Lung (tissue), 12 donors: Measurements from ENCODE around the gene PRKCH. TPM values are rescaled to one million over a fixed set of nuclear protein-coding genes. Genes with fewer than 3 reads are reported as not detected.

Experiments used
- ATAC-seq: fragments of 200-7000 bp; cut with Tn5 transposase; one replicate; pipeline ENCODE4 v1.9.1; 2020; ENCODE audit warnings: moderate number of reproducible peaks; ENCODE audit not compliant: insufficient read depth, low FRiP score
- DNase-seq, 3 donors: peaks; one replicate each; pipeline ENCODE4 v3.0.0-alpha.2; 2013 to 2017
- H3K27ac ChIP-seq, 2 donors: one replicate each; pipeline ENCODE4 v1.5.1; 2013; ENCODE audit warnings: mild to moderate bottlenecking in 2 of 2, moderate library complexity in 2 of 2, control low read depth in 1 of 2, inconsistent platforms in 1 of 2, low read depth in 1 of 2, low read length in 1 of 2
- H3K27me3 ChIP-seq, 3 donors: one replicate each; pipeline ENCODE4 v1.5.1; 2013; ENCODE audit warnings: low read length in 2 of 3; ENCODE audit not compliant: control insufficient read depth in 3 of 3, insufficient read depth in 3 of 3
- H3K36me3 ChIP-seq, 4 donors: one replicate each; pipeline ENCODE4 v1.5.1; 2013; ENCODE audit warnings: low read length in 4 of 4, mild to moderate bottlenecking in 1 of 4, moderate library complexity in 1 of 4; ENCODE audit not compliant: control insufficient read depth in 4 of 4, insufficient read depth in 4 of 4
- H3K4me1 ChIP-seq, 5 donors: one replicate each; pipeline ENCODE4 v1.5.1; 2013; ENCODE audit warnings: low read length in 5 of 5, mild to moderate bottlenecking in 2 of 5, moderate library complexity in 1 of 5; ENCODE audit not compliant: control insufficient read depth in 5 of 5, insufficient read depth in 5 of 5
- H3K4me3 ChIP-seq: one replicate; pipeline ENCODE4 v1.5.1; 2013; ENCODE audit warnings: mild to moderate bottlenecking, control low read depth, moderate library complexity
- H3K9ac ChIP-seq, 2 donors: one replicate each; pipeline ENCODE4 v1.5.1; 2013; ENCODE audit warnings: low read length in 2 of 2, control low read depth in 1 of 2; ENCODE audit not compliant: insufficient read depth in 1 of 2
- H3K9me3 ChIP-seq, 4 donors: one replicate each; pipeline ENCODE4 v1.5.1; 2013; ENCODE audit warnings: low read length in 3 of 4, mild to moderate bottlenecking in 1 of 4, moderate library complexity in 1 of 4; ENCODE audit not compliant: control insufficient read depth in 4 of 4, insufficient read depth in 3 of 4
- WGBS, 2 donors: extraction: QIAGEN DNeasy Blood & Tissue Kit; methylation state at CpG; one replicate each; pipeline ENCODE4 v1.1.7; 2013; 5-methylcytosine and 5-hydroxymethylcytosine counted together
- polyA plus RNA-seq, 2 donors: library from polyadenylated mRNA; stranded (reverse); fragments of 200-250 nt; gene quantifications; one replicate each; pipeline ENCODE4 v1.2.1, GENCODE V29; 2013
- total RNA-seq, 2 donors: library from RNA; depleted of rRNA in 1 of 2; stranded (reverse); fragments of >200 nt in 1 of 2; gene quantifications; one replicate each; pipeline ENCODE4 v1.2.1, GENCODE V29; 2014 to 2021
- TF ChIP-seq, protein P1 (sequence below): IDR thresholded peaks from 2 replicates; pipeline ENCODE4 v1.5.1; 2012; ENCODE audit warnings: mild to moderate bottlenecking; ENCODE audit errors: control extremely low read depth, extremely low read depth
- donor health status: control.
- donor health status: control.
- donor health status: Bipolar disorder and iron deficiency.
- donor health status: healthy.
- donor health status: DM: yes; HTN: yes; CAD: no.

PRKCH gene
- total and polyA plus RNA-seq, 4 donors = 12.9 to 126 (median 51.4) TPM

DNA sequence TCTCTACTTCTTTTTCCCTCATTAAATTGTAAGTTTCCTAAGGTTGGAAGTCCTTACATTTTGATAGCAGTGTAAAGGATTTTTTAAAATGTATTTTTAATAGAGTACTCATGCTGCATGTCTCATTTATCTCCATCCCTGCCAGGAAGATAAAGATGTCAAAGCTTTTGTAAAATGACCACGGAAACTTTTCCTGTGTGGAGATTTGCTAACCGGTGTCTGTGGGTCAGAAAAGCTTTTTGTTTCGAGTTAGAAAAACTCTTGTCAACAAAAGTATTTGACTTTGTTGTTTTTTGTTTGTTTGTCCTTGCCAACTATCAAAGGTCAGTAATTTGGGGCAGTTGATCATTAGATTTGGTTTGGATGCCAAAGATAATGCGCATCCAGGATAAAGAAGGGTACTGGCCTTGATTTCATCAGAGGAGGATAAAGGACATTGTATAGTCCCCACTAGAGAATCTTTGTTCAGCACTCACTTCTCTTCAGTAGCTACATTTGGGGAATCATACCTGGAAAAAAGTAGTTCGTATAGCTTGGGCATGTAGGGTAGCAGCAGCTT, 217.2 kb downstream of the PRKCH start:
- 72 to 79% methylated on average over 5 of the region's 5 CpGs for WGBS, 2 donors
- TF ChIP-seq, protein P1, sequence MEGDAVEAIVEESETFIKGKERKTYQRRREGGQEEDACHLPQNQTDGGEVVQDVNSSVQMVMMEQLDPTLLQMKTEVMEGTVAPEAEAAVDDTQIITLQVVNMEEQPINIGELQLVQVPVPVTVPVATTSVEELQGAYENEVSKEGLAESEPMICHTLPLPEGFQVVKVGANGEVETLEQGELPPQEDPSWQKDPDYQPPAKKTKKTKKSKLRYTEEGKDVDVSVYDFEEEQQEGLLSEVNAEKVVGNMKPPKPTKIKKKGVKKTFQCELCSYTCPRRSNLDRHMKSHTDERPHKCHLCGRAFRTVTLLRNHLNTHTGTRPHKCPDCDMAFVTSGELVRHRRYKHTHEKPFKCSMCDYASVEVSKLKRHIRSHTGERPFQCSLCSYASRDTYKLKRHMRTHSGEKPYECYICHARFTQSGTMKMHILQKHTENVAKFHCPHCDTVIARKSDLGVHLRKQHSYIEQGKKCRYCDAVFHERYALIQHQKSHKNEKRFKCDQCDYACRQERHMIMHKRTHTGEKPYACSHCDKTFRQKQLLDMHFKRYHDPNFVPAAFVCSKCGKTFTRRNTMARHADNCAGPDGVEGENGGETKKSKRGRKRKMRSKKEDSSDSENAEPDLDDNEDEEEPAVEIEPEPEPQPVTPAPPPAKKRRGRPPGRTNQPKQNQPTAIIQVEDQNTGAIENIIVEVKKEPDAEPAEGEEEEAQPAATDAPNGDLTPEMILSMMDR = no peak

DNA sequence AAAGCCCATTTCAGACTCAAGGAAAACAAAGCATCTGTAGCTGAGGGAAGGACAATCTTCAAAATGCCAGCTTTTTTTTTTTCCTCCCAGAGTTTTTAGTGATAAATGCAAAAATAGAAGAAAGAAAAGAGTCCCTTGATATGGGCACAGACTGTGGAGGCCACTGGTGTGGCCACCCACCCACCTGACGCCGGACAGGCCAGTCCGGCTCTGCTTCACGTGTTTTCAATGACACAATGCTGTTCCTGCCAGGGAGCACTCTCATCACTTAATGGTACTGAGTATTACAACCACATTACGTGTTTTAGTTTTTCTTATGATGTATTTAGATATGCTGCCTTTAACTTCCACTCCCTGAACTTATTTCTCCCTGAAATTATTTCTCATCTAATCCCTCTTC, 218.3 kb downstream of the PRKCH start:
- WGBS, 2 donors = 95 to 96% methylated on average over 5 of the region's 5 CpGs
- H3K27ac ChIP-seq = no peak overlapping the region
- no peaks in the 10 kb centered on the region for H3K9me3 ChIP-seq
- TF ChIP-seq, protein P1 = no peak
- ATAC-seq = no peak
- H3K27me3 ChIP-seq = no peaks in the 10 kb centered on the region
- no peak overlapping the region for H3K9ac ChIP-seq
- H3K4me1 ChIP-seq = peaks cover 9 to 30% (median 18%) of the 10 kb centered on the region in 5 donors
- peaks cover 0 to 11% (median 0%) of the 10 kb centered on the region in 4 donors for H3K36me3 ChIP-seq
- DNase-seq = no peak
- H3K4me3 ChIP-seq = no peak overlapping the region

More for the DNA sequence above, 217.2 kb downstream of the PRKCH start:
- no peak overlapping the region for H3K4me3 ChIP-seq
- H3K27me3 ChIP-seq = no peaks in the 10 kb centered on the region
- peaks cover 9 to 32% (median 15%) of the 10 kb centered on the region in 5 donors for H3K4me1 ChIP-seq
- no peaks in the 10 kb centered on the region for H3K9me3 ChIP-seq
- peak overlapping the region in 1 of 2 donors; percentile 50 for H3K27ac ChIP-seq
- DNase-seq (no peak), ATAC-seq (no peak)
- no peak overlapping the region for H3K9ac ChIP-seq
- H3K36me3 ChIP-seq = peaks cover 0 to 9% (median 0%) of the 10 kb centered on the region in 4 donors

DNA sequence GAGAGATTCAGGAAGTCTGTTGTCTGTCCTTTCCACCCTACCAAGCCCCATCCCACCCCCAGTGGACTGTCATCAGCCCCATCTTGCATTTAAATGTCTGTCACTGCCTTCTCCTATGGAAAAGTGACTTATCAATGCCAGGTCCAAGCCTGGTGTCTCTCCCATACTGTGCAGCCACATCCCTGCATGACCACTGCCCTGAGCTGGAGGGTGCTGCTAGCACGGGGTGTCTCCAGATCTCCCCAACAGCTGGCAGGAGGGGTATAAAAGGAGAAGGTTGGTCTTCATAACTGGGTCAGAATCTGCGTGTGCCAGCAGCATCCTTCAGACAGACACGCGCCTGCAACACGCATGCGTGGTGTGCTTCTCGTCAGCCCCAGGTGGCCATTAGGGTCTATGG, 219.6 kb downstream of the PRKCH start:
- DNase-seq (no peak), ATAC-seq (no peak)
- Histone ChIP-seq H3K4me1 (peaks cover 9 to 27% (median 18%) of the 10 kb centered on the region in 5 donors), H3K9me3 (no peaks in the 10 kb centered on the region), H3K27me3 (no peaks in the 10 kb centered on the region), H3K9ac (no peak overlapping the region), H3K4me3 (no peak overlapping the region), H3K27ac (no peak overlapping the region), H3K36me3 (peaks cover 0 to 11% (median 0%) of the 10 kb centered on the region in 4 donors)
- TF ChIP-seq, protein P1 = no peak
- WGBS, 2 donors = 83 to 92% methylated on average over 7 of the region's 7 CpGs
